CD4-positive, CD25-positive, alpha-beta regulatory T cell (primary cell): ENCODE data around the gene SLC8B1. TPM values are rescaled to one million over a fixed set of nuclear protein-coding genes. Genes with fewer than 3 reads are reported as not detected.

Experiments
- ATAC-seq, 2 donors: fragments of 150-1000 bp; cut with Tn5 transposase; one replicate each; pipeline ENCODE4 v1.10.0; 2021; ENCODE audit warnings: low read depth in 2 of 2, moderate number of reproducible peaks in 2 of 2, moderate library complexity in 1 of 2
- DNase-seq, 3 donors: peaks; one replicate each; pipeline versions ENCODE4 v3.0.0 to v3.0.0-alpha.2; 2012 to 2022; ENCODE audit warnings: mixed read lengths in 1 of 3
- H3K27ac ChIP-seq: one replicate; pipeline ENCODE4 v1.7.0; 2013; ENCODE audit warnings: mild to moderate bottlenecking, low read length; ENCODE audit not compliant: insufficient read depth, poor library complexity, severe bottlenecking
- H3K27me3 ChIP-seq: one replicate; pipeline ENCODE4 v1.7.0; 2013; ENCODE audit warnings: low read length; ENCODE audit not compliant: control insufficient read depth, insufficient read depth
- H3K36me3 ChIP-seq: one replicate; pipeline ENCODE4 v1.7.0; 2013; ENCODE audit warnings: mild to moderate bottlenecking, low read length, moderate library complexity; ENCODE audit not compliant: control insufficient read depth, insufficient read depth
- H3K4me1 ChIP-seq: 2 replicates; pipeline ENCODE4 v1.7.0; 2013; ENCODE audit warnings: mild to moderate bottlenecking, low read length; ENCODE audit not compliant: insufficient read depth, control insufficient read depth, poor library complexity, severe bottlenecking
- H3K4me3 ChIP-seq: one replicate; pipeline ENCODE4 v1.7.0; 2013; ENCODE audit warnings: low read depth, mild to moderate bottlenecking, low read length, moderate library complexity
- H3K9me3 ChIP-seq, 2 experiments: 1 replicate in 1 of 2; 2 replicates in 1 of 2; pipeline ENCODE4 v1.7.0; 2013; ENCODE audit warnings: low read length in 2 of 2, mild to moderate bottlenecking in 1 of 2, moderate library complexity in 1 of 2; ENCODE audit not compliant: control insufficient read depth in 2 of 2
- H3K27ac Mint-ChIP-seq, 3 donors: one replicate each; pipeline ENCODE4 v1.8.0; 2020 to 2022; ENCODE audit warnings: mild to moderate bottlenecking in 3 of 3, mixed read lengths in 3 of 3, moderate library complexity in 2 of 3
- H3K27me3 Mint-ChIP-seq: one replicate; pipeline ENCODE4 v1.8.0; 2022; ENCODE audit warnings: mild to moderate bottlenecking, mixed read lengths
- H3K36me3 Mint-ChIP-seq: one replicate; pipeline ENCODE4 v1.8.0; 2020; ENCODE audit warnings: mixed read lengths
- H3K4me1 Mint-ChIP-seq, 4 donors: one replicate each; pipeline ENCODE4 v1.8.0; 2020 to 2022; ENCODE audit warnings: mixed read lengths in 4 of 4, mild to moderate bottlenecking in 1 of 4
- H3K4me3 Mint-ChIP-seq, 4 donors: one replicate each; pipeline ENCODE4 v1.8.0; 2020 to 2022; ENCODE audit warnings: mild to moderate bottlenecking in 4 of 4, mixed read lengths in 4 of 4, moderate library complexity in 3 of 4
- H3K9me3 Mint-ChIP-seq, 7 donors: one replicate each; pipeline ENCODE4 v1.8.0; 2020 to 2022; ENCODE audit warnings: mixed read lengths in 7 of 7, mild to moderate bottlenecking in 3 of 7, moderate library complexity in 2 of 7
- polyA plus RNA-seq, 4 donors: library from polyadenylated mRNA; unstranded; fragments of 300-500 nt; fragmentation: Illumina TruSeq; gene quantifications; one replicate each; pipeline ENCODE4 v1.2.3, GENCODE V29; 2021
- total RNA-seq: library from RNA; stranded (reverse); gene quantifications from one replicate; pipeline ENCODE4 v1.2.3, GENCODE V29; 2022

Gene SLC8B1
- total and polyA plus RNA-seq, 5 donors from 2014 or later, result 47.4 to 95.0 (median 77.8) TPM

DNA sequence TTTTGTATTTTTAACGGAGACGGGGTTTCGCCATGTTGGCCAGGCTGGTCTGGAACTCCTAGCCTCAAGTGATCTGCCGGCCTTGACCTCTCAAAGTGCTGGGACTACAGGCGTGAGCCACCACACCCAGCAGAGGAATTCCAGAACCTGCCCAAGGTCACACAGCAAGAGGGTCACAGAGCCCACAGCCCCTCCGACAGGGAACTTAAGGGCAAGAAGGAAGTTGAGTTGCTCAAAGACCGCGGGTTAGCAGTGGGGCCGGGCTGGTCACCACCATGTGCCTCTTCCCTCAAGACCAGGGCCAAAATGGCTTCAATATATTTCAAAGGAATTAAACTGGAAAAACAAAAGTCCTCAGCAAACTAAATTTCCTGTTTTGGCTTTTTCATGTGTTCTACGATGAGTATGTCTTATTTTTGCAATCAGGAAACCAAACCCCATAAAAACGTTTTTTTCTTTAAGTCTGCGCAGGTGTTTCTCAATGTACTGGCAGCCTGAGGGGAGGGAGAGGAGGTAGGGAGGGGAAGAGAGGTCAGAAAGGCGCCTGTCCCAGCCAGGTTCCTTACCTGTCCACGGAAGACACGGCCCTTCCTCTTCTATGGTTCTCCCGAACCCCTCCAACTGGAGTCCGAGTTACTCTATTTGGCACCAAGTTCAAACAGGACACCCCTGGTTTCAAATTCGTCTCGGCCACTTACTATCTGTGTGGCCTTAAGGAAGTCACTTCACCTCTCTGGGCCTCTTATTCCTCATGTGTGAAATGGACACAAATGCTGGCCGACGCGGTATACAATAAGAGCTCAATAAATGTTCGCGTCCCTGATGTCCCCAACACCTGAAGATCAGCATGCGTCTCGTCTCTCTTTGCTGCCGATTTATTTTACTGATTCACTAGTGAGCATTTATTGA is 778 bp downstream of the SLC8B1 start:
- H3K27ac Mint-ChIP-seq, result peak overlapping the region; percentile 82 to 97 (median 94)
- H3K4me3 Mint-ChIP-seq, result peak overlapping the region; percentile 95 to 100 (median 98)
- H3K4me1 Mint-ChIP-seq, result peaks cover 0 to 59% (median 29%) of the 10 kb centered on the region in 4 donors
- ATAC-seq, result peak; percentile 20 to 25
- H3K4me3 ChIP-seq, result peak overlapping the region; percentile 93
- peak overlapping the region; percentile 60 for H3K27ac ChIP-seq
- no peaks in the 10 kb centered on the region for H3K9me3 ChIP-seq
- peak in 2 of 3 donors; percentile 48 to 59 for DNase-seq
- no peaks in the 10 kb centered on the region for H3K27me3 Mint-ChIP-seq
- peaks cover 29% of the 10 kb centered on the region for H3K4me1 ChIP-seq
- peaks cover 29% of the 10 kb centered on the region for H3K36me3 Mint-ChIP-seq
- H3K36me3 ChIP-seq, result peaks cover 28% of the 10 kb centered on the region
- no peaks in the 10 kb centered on the region for H3K9me3 Mint-ChIP-seq
- no peaks in the 10 kb centered on the region for H3K27me3 ChIP-seq

DNA sequence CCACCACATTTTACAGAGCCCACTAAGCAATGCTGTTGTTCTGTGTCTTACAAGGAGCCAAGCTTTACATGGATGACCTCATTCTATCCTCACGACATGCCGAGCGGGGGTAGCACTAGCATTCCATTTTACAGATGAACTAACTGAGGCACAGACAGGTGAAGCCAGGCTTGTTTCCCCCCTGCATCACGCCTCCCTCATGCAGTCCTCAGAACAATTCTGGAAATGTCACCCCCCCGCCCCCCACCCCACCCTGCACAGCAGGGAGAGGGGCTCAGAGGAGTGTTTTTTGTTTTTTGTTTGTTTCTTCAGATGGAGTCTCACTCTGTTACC is 1.5 kb downstream of the SLC8B1 start:
- Histone ChIP-seq H3K4me3 (peak overlapping the region; percentile 93), H3K27me3 (no peaks in the 10 kb centered on the region), H3K4me1 (peaks cover 29% of the 10 kb centered on the region), H3K27ac (no peak overlapping the region), H3K36me3 (peaks cover 34% of the 10 kb centered on the region), H3K9me3 (no peaks in the 10 kb centered on the region)
- H3K9me3 Mint-ChIP-seq, result no peaks in the 10 kb centered on the region
- peak overlapping the region; percentile 82 to 97 (median 94) for H3K27ac Mint-ChIP-seq
- peak overlapping the region; percentile 95 to 100 (median 98) for H3K4me3 Mint-ChIP-seq
- no peaks in the 10 kb centered on the region for H3K27me3 Mint-ChIP-seq
- no peak for ATAC-seq
- H3K36me3 Mint-ChIP-seq, result peaks cover 31% of the 10 kb centered on the region
- H3K4me1 Mint-ChIP-seq, result peaks cover 0 to 66% (median 32%) of the 10 kb centered on the region in 4 donors
- no peak for DNase-seq

DNA sequence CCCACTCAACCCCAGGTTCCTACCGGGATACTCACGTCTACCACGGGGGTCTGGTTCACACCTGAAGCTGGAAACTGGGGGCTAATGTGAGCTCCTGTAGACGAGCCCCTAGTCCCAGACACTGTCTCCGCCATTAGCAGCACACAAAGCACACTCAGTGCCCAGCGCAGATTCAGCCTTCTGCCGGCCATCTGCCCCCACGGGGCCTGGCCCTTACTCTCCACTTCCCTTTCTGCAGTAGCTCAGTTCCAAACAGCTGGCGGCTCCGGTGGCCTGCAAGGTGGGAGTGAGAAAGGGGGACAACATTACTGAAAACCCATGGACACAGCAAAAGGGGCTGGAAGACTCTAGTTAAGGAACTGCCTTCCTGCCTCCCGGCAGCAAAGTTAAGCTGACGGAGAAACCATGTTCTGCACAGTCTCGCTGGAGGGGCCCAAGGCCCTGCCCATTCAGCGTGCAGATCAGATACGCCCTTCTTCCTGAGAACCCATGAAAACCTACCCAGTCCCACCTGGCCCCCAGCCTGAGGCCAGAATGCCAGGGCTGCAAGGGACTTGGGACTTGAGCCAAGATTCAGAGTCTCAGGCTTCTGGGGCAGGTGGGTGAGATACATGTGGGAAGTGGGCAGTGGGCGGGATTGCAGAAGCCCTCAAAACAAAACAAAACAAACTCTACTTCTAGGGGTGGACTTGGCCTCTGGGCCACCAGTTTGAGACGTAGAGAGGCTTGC is 2.1 kb downstream of the SLC8B1 start:
- no peaks in the 10 kb centered on the region for H3K9me3 ChIP-seq
- H3K27ac ChIP-seq, result no peak overlapping the region
- Mint-ChIP-seq H3K9me3 (no peaks in the 10 kb centered on the region), H3K36me3 (peaks cover 35% of the 10 kb centered on the region), H3K4me3 (peak overlapping the region; percentile 95 to 100 (median 98)), H3K4me1 (peaks cover 0 to 70% (median 35%) of the 10 kb centered on the region in 4 donors), H3K27ac (peak overlapping the region; percentile 71 to 97 (median 94)), H3K27me3 (no peaks in the 10 kb centered on the region)
- no peaks in the 10 kb centered on the region for H3K27me3 ChIP-seq
- peak overlapping the region; percentile 93 for H3K4me3 ChIP-seq
- H3K4me1 ChIP-seq, result peaks cover 29% of the 10 kb centered on the region
- DNase-seq (no peak), ATAC-seq (no peak)
- peaks cover 38% of the 10 kb centered on the region for H3K36me3 ChIP-seq

DNA sequence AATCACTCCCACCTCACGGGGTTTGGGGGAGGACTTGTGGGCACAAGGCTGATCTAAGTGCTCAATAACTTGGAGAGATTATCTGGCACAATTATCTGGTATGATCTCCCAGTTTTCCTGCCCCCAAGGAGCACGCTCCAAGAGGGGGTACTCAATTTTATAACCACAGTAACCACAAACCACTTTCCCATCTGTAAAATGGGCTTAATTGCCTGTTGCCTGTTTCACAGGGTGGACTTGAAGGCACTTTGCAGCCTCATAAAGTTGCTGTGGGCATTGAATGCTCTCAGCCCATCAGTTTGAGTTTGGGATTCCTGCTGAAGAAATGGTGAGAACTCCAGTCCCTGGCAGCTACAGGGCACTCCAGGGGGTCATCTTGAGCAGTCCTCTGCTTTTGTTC is 4.4 kb downstream of the SLC8B1 start:
- no peaks in the 10 kb centered on the region for H3K9me3 Mint-ChIP-seq
- no peak overlapping the region for H3K4me3 ChIP-seq

GRCh38 chr12:113329791-113330417 is 5.0 kb downstream of the SLC8B1 start:
- Histone ChIP-seq H3K27ac (no peak overlapping the region), H3K27me3 (no peaks in the 10 kb centered on the region), H3K36me3 (peaks cover 49% of the 10 kb centered on the region), H3K4me3 (no peak overlapping the region), H3K9me3 (no peaks in the 10 kb centered on the region), H3K4me1 (peaks cover 20% of the 10 kb centered on the region)
- H3K4me1 Mint-ChIP-seq, result peaks cover 0 to 81% (median 37%) of the 10 kb centered on the region in 4 donors
- H3K36me3 Mint-ChIP-seq, result peaks cover 42% of the 10 kb centered on the region
- no peaks in the 10 kb centered on the region for H3K27me3 Mint-ChIP-seq
- DNase-seq (no peak), ATAC-seq (no peak)
- peak overlapping the region; percentile 58 to 88 (median 71) for H3K27ac Mint-ChIP-seq
- no peaks in the 10 kb centered on the region for H3K9me3 Mint-ChIP-seq
- H3K4me3 Mint-ChIP-seq, result peak overlapping the region in 2 of 4 donors; percentile 75 to 76

More for the DNA sequence above, 4.4 kb downstream of the SLC8B1 start:
- H3K27ac ChIP-seq, result no peak overlapping the region
- H3K4me1 Mint-ChIP-seq, result peaks cover 0 to 81% (median 35%) of the 10 kb centered on the region in 4 donors
- H3K9me3 ChIP-seq, result no peaks in the 10 kb centered on the region
- no peaks in the 10 kb centered on the region for H3K27me3 Mint-ChIP-seq
- H3K27me3 ChIP-seq, result no peaks in the 10 kb centered on the region
- DNase-seq (no peak), ATAC-seq (no peak)
- peaks cover 39% of the 10 kb centered on the region for H3K36me3 Mint-ChIP-seq
- H3K4me3 Mint-ChIP-seq, result peak overlapping the region in 3 of 4 donors; percentile 15 to 76 (median 61)
- H3K4me1 ChIP-seq, result peaks cover 25% of the 10 kb centered on the region
- peaks cover 49% of the 10 kb centered on the region for H3K36me3 ChIP-seq
- H3K27ac Mint-ChIP-seq, result peak overlapping the region in 2 of 3 donors; percentile 71 to 82

GRCh38 chr12:113329022-113329790 is 5.7 kb downstream of the SLC8B1 start:
- H3K9me3 Mint-ChIP-seq, result no peaks in the 10 kb centered on the region
- peaks cover 49% of the 10 kb centered on the region for H3K36me3 ChIP-seq

More at GRCh38 chr12:113329022-113329790, 5.7 kb downstream of the SLC8B1 start:
- no peak overlapping the region for H3K27ac ChIP-seq
- no peaks in the 10 kb centered on the region for H3K27me3 ChIP-seq
- no peak overlapping the region for H3K4me3 ChIP-seq
- DNase-seq (no peak), ATAC-seq (no peak)
- H3K36me3 Mint-ChIP-seq, result peaks cover 44% of the 10 kb centered on the region
- H3K4me1 Mint-ChIP-seq, result peaks cover 0 to 86% (median 38%) of the 10 kb centered on the region in 4 donors
- no peaks in the 10 kb centered on the region for H3K9me3 ChIP-seq
- H3K27me3 Mint-ChIP-seq, result no peaks in the 10 kb centered on the region
- peak overlapping the region; percentile 58 to 88 (median 71) for H3K27ac Mint-ChIP-seq
- peak overlapping the region in 2 of 4 donors; percentile 50 to 76 for H3K4me3 Mint-ChIP-seq
- peaks cover 17% of the 10 kb centered on the region for H3K4me1 ChIP-seq
